ENCODE results near the gene APOC4. TPM values are rescaled to one million over a fixed set of nuclear protein-coding genes. Genes with fewer than 3 reads are reported as not detected.
A peak's percentile ranks its signal among the peaks of the same experiment; 100 is the strongest.

Gene APOC4
- total and polyA plus RNA-seq, 7 donors: not detected

GRCh38 chr19:44930088-44930487 lies 11.9 kb upstream of the APOC4 start:
- H3K9me3 ChIP-seq: no peaks in the 10 kb centered on the region
- ATAC-seq: no peak
- intact Hi-C loops (cut with DNase I): no loop called here
- peaks cover 0 to under 1% (median 0%) of the 10 kb centered on the region in 3 donors for H3K27me3 ChIP-seq (ENCODE audit: insufficient read depth in 3 of 3, low read length in 2 of 3)
- no peak for TF ChIP-seq CTCF (IDR thresholded peaks at IDR 0.05)
- no peak for DNase-seq
- no peak overlapping the region for H3K4me3 ChIP-seq
- no peaks in the 10 kb centered on the region for H3K36me3 ChIP-seq (ENCODE audit: insufficient read depth in 1 of 2, low read depth in 1 of 2)
- H3K4me1 ChIP-seq: no peaks in the 10 kb centered on the region
- WGBS, 3 donors: 90 to 93% (median 91%) methylated on average over 7 of the region's 7 CpGs
- no peak overlapping the region for H3K27ac ChIP-seq

GRCh38 chr19:44931541-44931940 lies 10.5 kb upstream of the APOC4 start:
- 91 to 94% (median 91%) methylated on average over 4 of the region's 4 CpGs for WGBS, 3 donors
- Histone ChIP-seq H3K4me1 (no peaks in the 10 kb centered on the region), H3K27me3 (ENCODE audit: insufficient read depth in 3 of 3, low read length in 2 of 3) (no peaks in the 10 kb centered on the region), H3K27ac (no peak overlapping the region), H3K4me3 (no peak overlapping the region), H3K9me3 (no peaks in the 10 kb centered on the region), H3K36me3 (ENCODE audit: insufficient read depth in 1 of 2, low read depth in 1 of 2) (no peaks in the 10 kb centered on the region)
- no peak for ATAC-seq
- DNase-seq: no peak
- intact Hi-C loops (cut with DNase I): no loop called here
- no peak for TF ChIP-seq CTCF (IDR thresholded peaks at IDR 0.05)

GRCh38 chr19:44939668-44940067 lies 2.4 kb upstream of the APOC4 start:
- Histone ChIP-seq H3K27me3 (ENCODE audit: insufficient read depth in 3 of 3, low read length in 2 of 3) (no peaks in the 10 kb centered on the region), H3K27ac (no peak overlapping the region), H3K4me3 (no peak overlapping the region), H3K4me1 (no peaks in the 10 kb centered on the region), H3K9me3 (no peaks in the 10 kb centered on the region), H3K36me3 (ENCODE audit: insufficient read depth in 1 of 2, low read depth in 1 of 2) (no peaks in the 10 kb centered on the region)
- WGBS, 3 donors: 68 to 82% (median 81%) methylated on average over 5 of the region's 5 CpGs
- no peak for TF ChIP-seq CTCF (IDR thresholded peaks at IDR 0.05)
- no peak for DNase-seq
- ATAC-seq: no peak
- intact Hi-C loops (cut with DNase I): no loop called here

- Histone ChIP-seq H3K4me3 (no peak overlapping the region), H3K4me1 (no peaks in the 10 kb centered on the region), H3K36me3 (ENCODE audit: insufficient read depth in 1 of 2, low read depth in 1 of 2) (no peaks in the 10 kb centered on the region), H3K27ac (no peak overlapping the region), H3K9me3 (no peaks in the 10 kb centered on the region), H3K27me3 (ENCODE audit: insufficient read depth in 3 of 3, low read length in 2 of 3) (no peaks in the 10 kb centered on the region)
- TF ChIP-seq CTCF (IDR thresholded peaks at IDR 0.05): no peak
- 35 to 52% (median 46%) methylated on average over 10 of the region's 10 CpGs for WGBS, 3 donors
- peak in 1 of 4 donors; percentile 41 for ATAC-seq
- intact Hi-C loops (cut with DNase I): no loop called here
- peak; percentile 31 to 68 for DNase-seq
Measured at GRCh38 chr19:44943801-44944249, 1.8 kb downstream of the APOC4 start.

GRCh38 chr19:44947041-44947581 lies 5.1 kb downstream of the APOC4 start:
- intact Hi-C loops (cut with DNase I): no loop called here
- H3K36me3 ChIP-seq (ENCODE audit: insufficient read depth in 1 of 2, low read depth in 1 of 2): peaks cover 0 to 15% of the 10 kb centered on the region in 2 donors
- H3K9me3 ChIP-seq: no peaks in the 10 kb centered on the region
- ATAC-seq: no peak
- no peak overlapping the region for H3K4me3 ChIP-seq
- H3K27ac ChIP-seq: no peak overlapping the region
- no peaks in the 10 kb centered on the region for H3K27me3 ChIP-seq (ENCODE audit: insufficient read depth in 3 of 3, low read length in 2 of 3)
- H3K4me1 ChIP-seq: peaks cover 10% of the 10 kb centered on the region
- 81 to 92% (median 86%) methylated on average over 13 of the region's 13 CpGs for WGBS, 3 donors
- no peak for DNase-seq
- TF ChIP-seq CTCF (IDR thresholded peaks at IDR 0.05): no peak
